Endothelial cell of umbilical vein (primary cell): ENCODE measurements around the gene MAP2K1. TPM values are rescaled to one million over a fixed set of nuclear protein-coding genes. Genes with fewer than 3 reads are reported as not detected.

Experiments
- BruUV-seq: library from RNA; stranded (reverse); fragments of 400-500 nt; replicated peaks from 2 replicates; lab custom pipeline; 2021; lab: Mats Ljungman, UMichigan
- CTCF ChIA-PET: fragments of 300-600, 350-600 bp; sonication (Branson Sonifier 250); formaldehyde crosslinking; loops from one replicate; lab custom pipeline; 2021; ENCODE audit warnings: antibody characterized with exemption, inconsistent platforms; lab: Charles Lee
- POLR2A ChIA-PET: fragments of 300-600, 350-600 bp; sonication (Branson Sonifier 250); formaldehyde crosslinking; loops from one replicate; lab custom pipeline; 2021; ENCODE audit warnings: antibody characterized with exemption, inconsistent platforms; lab: Charles Lee
- DNase-seq: peaks from one replicate; pipeline ENCODE4 v3.0.0-alpha.2; 2011; ENCODE audit warnings: low read depth, low spot score
- FAIRE-seq: peaks from 2 replicates; lab custom pipeline; 2011; peaks lifted over from hg19 to GRCh38; lab: Jason Lieb, UNC
- H2AFZ ChIP-seq: 2 replicates; pipeline ENCODE4 v1.6.0; 2012; ENCODE audit warnings: low read depth, low read length, control low read depth, inconsistent platforms
- H3K27ac ChIP-seq: 2 replicates; pipeline ENCODE4 v1.5.1; 2011; ENCODE audit warnings: low read depth, mild to moderate bottlenecking, control low read depth, low read length, moderate library complexity; ENCODE audit not compliant: insufficient read depth
- H3K27me3 ChIP-seq, 2 experiments: 2 replicates each; pipeline versions ENCODE4 v1.6.0 to v1.6.1; 2011; ENCODE audit warnings: low read length in 2 of 2, mixed read lengths in 1 of 2; ENCODE audit not compliant: control insufficient read depth in 2 of 2, insufficient read depth in 2 of 2
- H3K36me3 ChIP-seq, 2 experiments: 2 replicates in 1 of 2; 3 replicates in 1 of 2; pipeline ENCODE4 v1.5.1; 2011; ENCODE audit warnings: low read length in 2 of 2, mild to moderate bottlenecking in 1 of 2, moderate library complexity in 1 of 2; ENCODE audit not compliant: control insufficient read depth in 2 of 2, insufficient read depth in 2 of 2; ENCODE audit errors: extremely low read depth in 1 of 2
- H3K4me1 ChIP-seq: 3 replicates; pipeline ENCODE4 v1.5.1; 2011; ENCODE audit warnings: mild to moderate bottlenecking, low read length; ENCODE audit not compliant: control insufficient read depth, insufficient read depth; ENCODE audit errors: extremely low read depth
- H3K4me2 ChIP-seq: 2 replicates; pipeline ENCODE4 v1.6.1; 2011; ENCODE audit warnings: low read length, control low read depth, mixed read lengths; ENCODE audit not compliant: insufficient read depth
- H3K4me3 ChIP-seq, 3 experiments: fragments of 200-600 bp in 1 of 3; sonication (generic), shearing (Covaris generic) in 1 of 3; replicated peaks in 1 of 3; 2 replicates each; pipeline ENCODE4 v1.5.1; 2011 to 2016; ENCODE audit warnings: control low read depth in 3 of 3, low read length in 3 of 3, mild to moderate bottlenecking in 2 of 3, inconsistent platforms in 1 of 3, low read depth in 1 of 3, moderate library complexity in 1 of 3; ENCODE audit not compliant: insufficient read depth in 1 of 3
- H3K79me2 ChIP-seq: 2 replicates; pipeline ENCODE4 v1.6.0; 2012; ENCODE audit warnings: low read length, inconsistent platforms; ENCODE audit not compliant: control insufficient read depth, insufficient read depth
- H3K9ac ChIP-seq: replicated peaks from 2 replicates; pipeline ENCODE3; 2011; ENCODE audit warnings: low read length, control low read depth; ENCODE audit not compliant: insufficient read depth; ENCODE audit errors: extremely low read depth
- H3K9me1 ChIP-seq: replicated peaks from 3 replicates; pipeline ENCODE4 v1.6.0; 2011; ENCODE audit warnings: mild to moderate bottlenecking, low read length; ENCODE audit not compliant: control insufficient read depth, insufficient read depth; ENCODE audit errors: extremely low read depth
- H3K9me3 ChIP-seq: replicated peaks from 2 replicates; pipeline ENCODE4 v1.5.1; 2012; ENCODE audit warnings: low read length, inconsistent platforms; ENCODE audit not compliant: control insufficient read depth, insufficient read depth
- H4K20me1 ChIP-seq: replicated peaks from 2 replicates; pipeline ENCODE3; 2011; ENCODE audit warnings: mild to moderate bottlenecking, low read length; ENCODE audit not compliant: control insufficient read depth, insufficient read depth; ENCODE audit errors: extremely low read depth
- EZH2 ChIP-seq: IDR thresholded peaks from 2 replicates; pipeline ENCODE4 v1.6.1; 2012; ENCODE audit warnings: borderline replicate concordance, low read depth, mild to moderate bottlenecking, moderate library complexity, low read length, inconsistent platforms; ENCODE audit not compliant: severe bottlenecking
- FOS ChIP-seq: IDR thresholded peaks from 2 replicates; pipeline ENCODE4 v1.6.1; 2011; ENCODE audit warnings: mild to moderate bottlenecking, low read length, moderate library complexity, borderline replicate concordance; ENCODE audit not compliant: insufficient read depth
- GATA2 ChIP-seq: IDR thresholded peaks from 2 replicates; pipeline ENCODE4 v1.7.0; 2011; ENCODE audit warnings: low read depth, mild to moderate bottlenecking, moderate library complexity, mixed read lengths, low read length; ENCODE audit not compliant: insufficient read length, insufficient read depth
- JUN ChIP-seq: IDR thresholded peaks from 2 replicates; pipeline ENCODE4 v1.6.1; 2011; ENCODE audit warnings: borderline replicate concordance, low read depth; ENCODE audit not compliant: insufficient read length, insufficient read depth
- MYC ChIP-seq: IDR thresholded peaks from one replicate; pipeline ENCODE4 v1.6.1; 2011; ENCODE audit warnings: mild to moderate bottlenecking, low read depth, low read length
- POLR2A ChIP-seq: IDR thresholded peaks from 2 replicates; pipeline ENCODE4 v1.6.1; 2012; ENCODE audit warnings: low read depth, mild to moderate bottlenecking, control low read depth, low read length
- POLR2AphosphoS5 ChIP-seq: IDR thresholded peaks from 2 replicates; pipeline ENCODE4 v1.6.1; 2012; ENCODE audit warnings: low read depth, mild to moderate bottlenecking, control low read depth, low read length, moderate library complexity; ENCODE audit not compliant: insufficient read depth
- dilution Hi-C: fragments of 300-500 bp; cut with MboI; formaldehyde crosslinking; loops from one replicate; pipeline ENCODE4 v1.15.0; 2019; ENCODE audit warnings: low sequenced_read_pairs; ENCODE audit not compliant: extremely low pct_ligation_motif_present
- intact Hi-C: fragments of 100-400 bp; cut with micrococcal nuclease; formaldehyde crosslinking; loops from one replicate; pipeline ENCODE4 v1.10.0; 2022
- polyA plus RNA-seq, 4 experiments: library from polyadenylated mRNA; depleted of rRNA in 3 of 4; stranded (reverse) in 3 of 4; unstranded in 1 of 4; fragments of >200 nt; gene quantifications; 2 replicates each; pipeline versions ENCODE4 v1.2.1 to v1.2.3, GENCODE V29; 2011 to 2012; ENCODE audit warnings: missing spikeins in 1 of 4
- total RNA-seq: library from RNA; stranded (reverse); gene quantifications from 2 replicates; pipeline ENCODE4 v1.2.3, GENCODE V29; 2021
- TF ChIP-seq, protein P1 (sequence below): IDR thresholded peaks from 2 replicates; pipeline ENCODE4 v1.6.1; 2011; ENCODE audit not compliant: insufficient read depth, insufficient read length
- TF ChIP-seq, protein P2 (sequence below), 2 donors: IDR thresholded peaks; 1 replicate in 1 of 2; 2 replicates in 1 of 2; pipeline ENCODE4 v1.5.1; 2011; ENCODE audit warnings: low read length in 2 of 2, mild to moderate bottlenecking in 2 of 2, moderate library complexity in 2 of 2, control low read depth in 1 of 2, inconsistent platforms in 1 of 2, low read depth in 1 of 2; ENCODE audit not compliant: insufficient read depth in 1 of 2; ENCODE audit errors: extremely low read depth in 1 of 2

The MAP2K1 gene
- total and polyA plus RNA-seq, 2 donors (not counting 3 experiments of a cell fraction or from before 2014, with no cell fraction given) = 30.9 to 45.1 TPM

DNA sequence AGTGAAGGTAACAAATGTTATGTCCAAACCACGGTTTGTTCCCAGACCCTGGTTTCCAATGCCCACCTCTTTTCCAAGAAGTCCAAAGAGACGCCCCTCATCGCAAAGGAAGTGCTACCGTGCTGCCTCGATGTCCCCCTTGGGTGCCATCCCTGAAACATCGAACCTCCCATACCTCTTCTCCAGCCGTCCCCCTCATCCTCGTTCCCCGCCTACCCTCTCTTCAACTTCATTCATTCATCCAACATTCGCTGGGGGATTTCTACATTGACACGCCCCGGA, 30.7 kb upstream of the MAP2K1 start:
- peaks cover 13% of the 10 kb centered on the region for H3K79me2 ChIP-seq
- H3K9me1 ChIP-seq = no peaks in the 10 kb centered on the region
- dilution Hi-C loops = no loop called here
- peak overlapping the region; percentile 43 for H3K27ac ChIP-seq
- no TSS peak for BruUV-seq
- DNase-seq (no peak), FAIRE-seq (no peak)
- CTCF ChIA-PET = interaction anchor here (0.8 to 4.6 kb wide), 2 partner anchors 13 to 142 kb away, joined by 4 to 33 read pairs; partner anchors contain the start of gene SNAPC5
- POLR2A ChIA-PET = no interaction called here
- peak overlapping the region; percentile 89 for H3K9ac ChIP-seq
- H3K27me3 ChIP-seq = no peaks in the 10 kb centered on the region
- intact Hi-C loops = loop anchor here (1.0 kb wide), 3 partner anchors 13 to 141 kb away; partner anchors contain the start of genes MAP2K1 and SNAPC5
- H3K9me3 ChIP-seq = no peaks in the 10 kb centered on the region
- peak overlapping the region; percentile 34 for H2AFZ ChIP-seq
- no peaks in the 10 kb centered on the region for H3K36me3 ChIP-seq
- H3K4me3 ChIP-seq = peak overlapping the region; percentile 33 to 82 (median 65)
- no peaks in the 10 kb centered on the region for H4K20me1 ChIP-seq
- H3K4me2 ChIP-seq = peak overlapping the region; percentile 65
- H3K4me1 ChIP-seq = peaks cover 6% of the 10 kb centered on the region
- TF ChIP-seq JUN (no peak), POLR2A (no peak), EZH2 (no peak), MYC (no peak), FOS (no peak), GATA2 (no peak), POLR2AphosphoS5 (no peak)
- TF ChIP-seq, protein P1, sequence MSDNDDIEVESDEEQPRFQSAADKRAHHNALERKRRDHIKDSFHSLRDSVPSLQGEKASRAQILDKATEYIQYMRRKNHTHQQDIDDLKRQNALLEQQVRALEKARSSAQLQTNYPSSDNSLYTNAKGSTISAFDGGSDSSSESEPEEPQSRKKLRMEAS = no peak
- TF ChIP-seq, protein P2, sequence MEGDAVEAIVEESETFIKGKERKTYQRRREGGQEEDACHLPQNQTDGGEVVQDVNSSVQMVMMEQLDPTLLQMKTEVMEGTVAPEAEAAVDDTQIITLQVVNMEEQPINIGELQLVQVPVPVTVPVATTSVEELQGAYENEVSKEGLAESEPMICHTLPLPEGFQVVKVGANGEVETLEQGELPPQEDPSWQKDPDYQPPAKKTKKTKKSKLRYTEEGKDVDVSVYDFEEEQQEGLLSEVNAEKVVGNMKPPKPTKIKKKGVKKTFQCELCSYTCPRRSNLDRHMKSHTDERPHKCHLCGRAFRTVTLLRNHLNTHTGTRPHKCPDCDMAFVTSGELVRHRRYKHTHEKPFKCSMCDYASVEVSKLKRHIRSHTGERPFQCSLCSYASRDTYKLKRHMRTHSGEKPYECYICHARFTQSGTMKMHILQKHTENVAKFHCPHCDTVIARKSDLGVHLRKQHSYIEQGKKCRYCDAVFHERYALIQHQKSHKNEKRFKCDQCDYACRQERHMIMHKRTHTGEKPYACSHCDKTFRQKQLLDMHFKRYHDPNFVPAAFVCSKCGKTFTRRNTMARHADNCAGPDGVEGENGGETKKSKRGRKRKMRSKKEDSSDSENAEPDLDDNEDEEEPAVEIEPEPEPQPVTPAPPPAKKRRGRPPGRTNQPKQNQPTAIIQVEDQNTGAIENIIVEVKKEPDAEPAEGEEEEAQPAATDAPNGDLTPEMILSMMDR (IDR thresholded peaks at IDR 0.05; ENCODE audit: extremely low read depth in 1 of 2, insufficient read depth in 1 of 2, low read depth in 1 of 2, low read length in 2 of 2) = no peak
